Measurements from ENCODE around the gene UBE2E2.

The UBE2E2 gene

GRCh38 chr3:23276913-23277658 lies 74.0 kb downstream of the UBE2E2 start:
- no peak for DNase-seq (ENCODE audit: low spot score)

DNA sequence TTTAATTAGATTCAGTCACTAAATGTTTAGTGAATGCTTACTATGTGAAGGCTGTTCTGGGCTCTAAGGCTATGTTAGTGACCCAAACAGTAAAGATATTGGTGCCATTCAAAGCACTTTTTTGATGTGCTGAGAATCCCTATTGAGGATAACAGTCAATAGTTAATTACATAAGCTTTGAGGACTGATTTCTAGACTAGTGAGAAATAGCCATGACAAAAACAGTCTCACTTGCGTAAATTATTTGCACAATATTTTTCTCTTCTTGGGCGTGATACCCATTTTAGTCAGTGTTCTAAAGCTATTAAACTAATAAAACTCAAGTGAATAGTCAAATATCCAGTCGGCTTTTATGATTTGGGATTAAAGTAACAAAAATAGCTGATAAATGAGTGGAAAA lies 74.6 kb downstream of the UBE2E2 start:
- DNase-seq (ENCODE audit: low spot score): no peak

DNA sequence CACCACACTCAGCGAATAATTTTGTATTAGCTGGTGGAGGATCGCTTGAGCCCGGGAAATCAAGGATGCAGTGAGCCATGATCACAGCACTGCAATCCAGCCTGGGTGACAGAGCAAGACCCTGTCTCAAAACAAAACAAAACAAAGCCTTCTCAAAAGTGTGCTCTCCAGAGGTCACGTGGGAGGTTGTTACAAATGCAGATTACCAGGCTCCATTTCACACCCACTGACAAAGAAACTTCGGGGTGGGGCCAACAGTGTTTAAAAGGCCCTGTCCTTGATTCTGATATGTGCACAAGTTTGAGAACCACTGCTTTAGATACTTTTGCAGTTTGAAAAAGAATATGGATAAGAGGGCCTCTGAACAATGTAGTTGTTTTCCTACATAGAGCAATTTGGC lies 80.5 kb downstream of the UBE2E2 start:
- DNase-seq (ENCODE audit: low spot score): no peak

DNA sequence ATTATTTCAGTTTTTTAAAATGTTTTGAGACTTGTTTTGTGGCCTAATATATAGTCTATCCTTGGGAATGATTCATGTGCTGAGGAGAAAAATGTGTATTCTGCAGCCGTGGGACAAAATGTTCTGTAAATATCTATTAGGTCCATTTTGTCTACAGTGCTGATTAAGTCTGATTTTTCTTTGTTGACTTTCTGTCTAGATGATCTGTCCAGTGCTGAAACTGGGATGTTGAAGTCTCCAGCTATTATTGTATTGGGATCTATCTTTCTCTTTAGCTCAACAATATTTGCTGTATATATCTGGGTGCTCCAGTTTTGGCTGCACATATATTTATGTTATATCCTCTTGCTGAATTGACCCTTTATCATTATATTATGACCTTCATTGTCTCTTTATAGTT lies 85.2 kb downstream of the UBE2E2 start:
- DNase-seq (ENCODE audit: low spot score): no peak

- no peak for DNase-seq (ENCODE audit: low spot score)
Observed at GRCh38 chr3:23288715-23289114, 85.6 kb downstream of the UBE2E2 start.

DNA sequence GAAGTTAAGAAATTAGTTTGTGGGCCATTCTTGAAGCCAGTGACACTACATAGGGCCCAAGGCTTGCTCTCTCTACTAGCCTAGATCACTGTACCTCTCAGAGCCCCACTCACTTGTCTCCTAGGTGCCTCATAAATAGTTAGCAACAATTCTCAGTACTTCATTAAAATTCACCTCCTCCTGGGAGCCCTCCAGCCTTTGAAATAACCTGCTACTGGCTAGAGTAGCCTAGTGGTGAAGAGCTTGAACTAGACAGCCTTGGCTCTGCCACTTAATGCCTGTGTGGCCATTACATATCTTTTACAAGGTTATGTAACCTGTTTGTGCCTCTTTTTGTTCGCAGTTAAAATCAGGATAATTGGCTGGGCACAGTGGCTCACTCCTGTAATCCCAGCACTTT lies 89.3 kb downstream of the UBE2E2 start:
- DNase-seq (ENCODE audit: low spot score): no peak

GRCh38 chr3:23294770-23295387 lies 91.8 kb downstream of the UBE2E2 start:
- no peak for DNase-seq (ENCODE audit: low spot score)

DNA sequence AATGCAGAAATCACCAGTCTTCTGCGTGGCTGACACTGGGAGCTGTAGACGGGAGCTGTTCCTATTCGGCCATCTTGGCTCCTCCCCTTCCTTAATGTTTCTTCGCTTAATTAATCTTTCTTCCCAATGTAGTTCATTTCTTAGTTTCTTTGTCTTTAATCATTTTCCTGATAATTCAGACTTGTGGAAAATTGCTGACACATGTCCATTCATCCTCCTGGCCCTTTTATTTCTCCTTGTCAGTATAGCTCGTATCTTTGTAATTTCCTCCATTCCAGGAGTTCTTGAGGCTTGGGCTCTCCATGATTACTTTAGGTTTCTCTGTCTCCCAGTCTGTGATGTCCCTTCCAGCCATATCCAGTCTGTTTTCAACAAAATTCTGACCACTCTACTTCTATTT lies 98.7 kb downstream of the UBE2E2 start:
- no peak for DNase-seq (ENCODE audit: low spot score)

DNA sequence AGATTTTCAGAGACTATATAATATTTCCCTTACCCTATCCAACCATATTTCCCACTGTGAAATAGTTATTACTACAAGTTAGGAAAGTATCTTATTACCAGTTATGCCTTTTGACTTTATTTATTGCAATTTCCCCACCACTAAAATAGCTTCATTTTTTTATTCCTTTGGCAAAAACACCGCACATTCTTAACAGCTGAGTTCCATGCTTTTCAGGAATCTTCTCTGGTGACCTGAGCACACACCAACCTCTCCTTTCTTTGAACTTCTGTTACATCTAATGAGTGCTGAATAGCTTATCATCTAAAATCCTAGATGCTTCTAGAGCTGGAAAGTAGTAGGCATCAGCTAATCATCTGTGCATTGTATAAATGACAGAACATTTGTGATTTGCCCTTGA lies 99.1 kb downstream of the UBE2E2 start:
- no peak for DNase-seq (ENCODE audit: low spot score)

DNA sequence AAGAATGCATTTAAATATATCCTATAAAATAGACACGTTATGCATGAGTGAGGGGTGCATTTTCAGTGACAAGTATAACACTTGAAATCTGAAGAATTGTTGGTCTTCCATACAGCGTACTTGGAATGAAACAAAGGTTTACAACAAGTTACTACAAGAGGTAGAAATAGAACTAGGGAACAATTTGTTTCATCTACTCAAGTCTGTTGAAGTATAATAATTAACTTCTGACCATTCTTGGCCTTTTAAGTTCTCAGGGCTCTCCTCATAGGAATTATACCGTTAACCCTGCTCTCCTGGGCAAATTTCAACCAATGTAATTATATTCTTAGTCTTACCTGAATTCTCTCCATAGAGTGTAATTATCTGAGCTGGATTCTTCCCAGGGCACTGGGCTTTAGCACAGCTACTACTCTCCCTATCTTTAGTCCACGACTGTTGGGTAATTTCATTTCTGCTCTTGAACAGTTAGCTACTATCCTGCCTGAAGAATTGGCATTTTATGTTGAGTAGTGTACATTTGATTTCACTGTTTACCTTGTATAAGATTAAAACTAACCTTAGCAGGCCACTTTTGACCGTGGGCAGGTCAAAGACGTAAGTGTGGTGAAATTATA lies 100.6 kb downstream of the UBE2E2 start:
- peak; percentile 17 for DNase-seq (ENCODE audit: low spot score)

DNA sequence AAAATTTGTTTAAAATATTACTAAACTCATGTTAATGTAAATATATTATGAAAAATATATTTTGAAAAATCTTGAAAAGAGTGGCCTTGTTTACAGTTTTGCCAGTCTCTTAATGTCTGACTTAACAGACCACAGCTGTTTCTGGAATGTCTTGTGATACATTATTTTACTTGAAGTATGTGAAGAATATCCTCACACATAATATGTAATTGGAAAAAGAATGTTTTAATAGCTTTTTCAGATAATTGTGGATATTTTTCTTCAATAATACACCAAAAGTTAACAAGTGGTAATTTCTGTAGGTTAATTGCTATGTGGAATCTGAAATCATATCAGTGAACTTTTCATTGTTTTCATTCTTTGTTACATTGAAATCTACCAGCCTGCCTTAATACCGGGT lies 101.3 kb downstream of the UBE2E2 start:
- DNase-seq (ENCODE audit: low spot score): no peak

GRCh38 chr3:23308986-23309625 lies 106.0 kb downstream of the UBE2E2 start:
- peak; percentile 45 for DNase-seq (ENCODE audit: low spot score)

DNA sequence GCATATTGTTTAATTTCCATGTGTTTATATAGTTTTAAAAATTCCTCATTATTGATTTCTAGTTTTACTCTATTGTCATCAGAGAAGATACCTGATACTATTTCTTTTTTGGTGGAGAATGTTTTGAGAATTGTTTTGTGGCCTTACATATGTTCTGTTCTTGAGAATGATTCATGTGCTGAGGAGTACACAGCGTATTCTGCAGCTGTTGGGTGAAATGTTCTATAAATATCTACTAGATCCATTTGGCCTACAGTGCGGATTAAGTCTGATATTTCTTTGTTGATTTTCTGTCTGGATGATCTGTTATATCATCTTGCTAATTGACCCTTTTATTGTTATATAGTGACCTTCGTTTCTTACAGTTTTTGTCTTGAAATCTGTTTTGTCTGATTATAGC lies 109.7 kb downstream of the UBE2E2 start:
- DNase-seq (ENCODE audit: low spot score): no peak

DNA sequence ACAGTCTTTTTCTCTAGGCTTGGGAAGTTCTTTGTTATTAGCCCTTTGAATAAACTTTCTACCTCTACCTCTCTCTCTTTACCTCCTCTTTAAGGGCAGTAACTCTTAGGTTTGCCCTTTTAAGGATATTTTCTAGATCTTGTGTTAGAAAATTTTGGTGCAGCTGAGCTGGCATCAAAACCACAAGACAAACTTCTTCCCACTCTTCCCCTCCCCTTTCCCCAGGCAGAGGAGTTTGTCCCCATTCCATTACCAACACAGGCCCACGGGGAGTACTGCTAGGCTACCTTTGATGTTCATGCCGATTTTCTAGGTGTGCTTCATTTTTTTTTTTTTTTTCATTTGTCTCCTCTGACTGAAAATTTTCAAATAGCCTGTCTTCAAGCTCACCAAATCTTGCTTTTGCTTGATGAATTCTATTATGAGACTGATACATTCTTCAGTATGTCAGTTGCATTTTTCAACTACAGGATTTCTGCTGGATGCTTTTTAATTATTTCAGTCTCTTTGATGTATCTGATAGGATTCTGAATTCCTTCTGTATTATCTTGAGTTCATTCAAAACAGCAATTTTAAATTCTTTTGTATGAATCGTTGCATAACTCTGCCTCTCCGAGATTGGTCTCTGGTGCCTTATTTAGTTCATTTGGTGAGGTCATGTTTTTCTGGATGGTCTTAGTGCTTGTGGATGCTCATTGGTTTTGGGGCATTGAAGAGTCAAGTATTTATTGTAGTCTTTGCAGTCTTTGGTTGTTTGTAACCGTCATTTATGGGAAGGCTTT lies 112.0 kb downstream of the UBE2E2 start:
- no peak for DNase-seq (ENCODE audit: low spot score)

GRCh38 chr3:23316924-23317323 lies 113.8 kb downstream of the UBE2E2 start:
- DNase-seq (ENCODE audit: low spot score): no peak

DNA sequence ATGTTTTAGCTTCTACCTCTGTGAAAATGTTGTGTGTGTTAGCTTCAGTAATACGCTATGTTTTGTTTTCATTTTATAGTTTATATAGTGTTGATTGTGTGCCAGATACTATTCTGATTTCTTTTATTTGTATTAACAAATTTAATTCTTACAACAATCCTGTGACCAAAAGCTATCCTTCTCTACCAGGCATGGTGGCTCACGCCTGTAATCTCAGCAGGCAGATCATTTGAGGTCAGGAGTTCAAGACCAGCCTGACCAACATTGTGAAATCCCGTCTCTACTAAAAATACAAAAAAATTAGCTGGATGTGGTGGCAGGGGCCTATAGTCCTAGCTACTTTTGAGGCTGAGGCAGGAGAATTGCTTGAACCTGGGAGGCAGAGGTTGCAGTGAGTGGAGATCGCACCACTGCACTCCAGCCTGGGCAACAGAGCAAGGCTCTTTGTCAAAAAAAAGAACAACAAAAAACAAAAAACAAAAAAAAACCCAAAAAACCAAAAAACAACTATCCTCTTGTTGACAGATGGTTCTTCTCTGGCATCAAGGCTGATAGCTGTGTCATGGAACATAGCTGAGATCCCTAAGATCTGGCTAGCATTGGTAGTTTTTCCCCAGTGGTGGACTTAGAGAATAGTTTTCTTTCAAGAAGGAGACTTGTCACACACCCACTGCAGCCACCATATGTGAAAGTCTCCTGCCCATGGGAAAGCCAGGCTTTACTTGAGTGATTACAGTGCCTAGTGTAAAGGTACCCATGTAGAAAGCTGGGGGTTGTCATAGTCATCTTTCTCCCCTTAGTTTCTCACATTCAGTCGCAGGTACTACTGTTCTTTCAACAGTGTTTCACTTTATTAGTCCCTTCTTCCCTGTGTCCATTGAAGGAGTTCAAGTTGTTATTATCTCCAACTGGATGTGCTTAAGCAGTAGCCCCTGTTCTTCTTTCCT lies 116.5 kb downstream of the UBE2E2 start:
- DNase-seq (ENCODE audit: low spot score): no peak

DNA sequence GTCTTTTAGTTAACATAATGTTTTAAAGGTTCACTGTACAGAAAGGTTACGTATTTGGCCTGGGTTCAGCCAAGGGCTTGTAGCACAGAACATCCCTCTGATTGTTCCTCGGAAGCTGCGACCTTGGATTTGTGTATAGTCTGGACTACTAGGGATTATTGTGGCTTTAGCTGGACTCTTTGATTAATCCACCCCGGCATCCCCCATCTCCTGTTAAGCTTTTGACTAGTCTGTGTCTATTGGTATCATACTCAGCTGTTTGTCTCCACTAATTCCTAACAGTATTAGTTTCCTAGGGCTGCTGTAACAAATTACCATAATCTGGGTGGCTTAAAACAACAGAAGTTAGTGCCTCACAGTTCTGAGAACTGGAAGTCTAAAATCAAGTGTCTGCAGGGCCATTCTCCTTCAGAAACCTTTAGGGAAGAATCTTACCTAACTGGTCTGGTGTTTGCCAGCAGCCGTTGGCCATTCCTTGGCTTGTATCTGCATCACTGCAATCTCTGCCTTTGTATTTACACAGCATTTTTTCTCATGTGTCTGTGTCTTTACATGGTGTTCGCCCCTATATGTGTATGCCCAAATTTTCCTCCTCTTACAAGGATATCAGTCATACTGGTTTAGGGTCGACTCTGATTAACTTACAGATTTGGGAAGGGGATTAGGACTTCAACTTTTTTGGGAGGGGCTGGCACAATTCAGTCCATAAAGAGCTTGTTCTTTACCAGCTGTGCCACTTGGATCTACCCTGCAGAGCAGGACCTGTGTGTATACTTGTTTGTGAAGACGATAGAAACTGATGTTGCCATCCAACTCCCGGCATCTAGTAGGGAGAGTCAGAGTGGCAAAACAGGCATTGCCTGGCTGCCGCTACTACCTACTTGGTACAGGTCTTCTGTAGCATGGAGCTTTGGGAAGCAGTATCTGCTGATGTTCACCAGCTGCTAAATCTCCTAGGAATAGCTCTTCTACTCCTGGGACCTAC lies 117.8 kb downstream of the UBE2E2 start:
- no peak for DNase-seq (ENCODE audit: low spot score)

DNA sequence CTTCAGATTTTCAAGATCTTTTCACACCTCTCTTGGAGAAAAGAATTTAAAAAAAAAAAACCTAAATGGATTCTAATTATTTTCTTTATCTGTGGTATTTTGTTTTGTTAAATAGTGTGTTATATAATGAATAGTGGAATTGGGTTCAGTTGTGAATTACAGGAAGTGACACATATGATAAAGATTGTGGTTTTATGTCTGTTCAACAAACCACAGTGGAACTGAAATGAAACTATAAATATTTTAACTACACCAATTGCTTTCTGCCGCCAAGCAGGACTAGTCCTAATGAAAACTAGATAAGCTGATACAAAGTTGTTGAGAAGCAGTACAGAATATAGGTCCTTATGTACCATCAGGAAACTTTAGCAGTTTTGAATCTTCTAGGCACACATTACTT lies 121.6 kb downstream of the UBE2E2 start:
- DNase-seq (ENCODE audit: low spot score): peak; percentile 50

DNA sequence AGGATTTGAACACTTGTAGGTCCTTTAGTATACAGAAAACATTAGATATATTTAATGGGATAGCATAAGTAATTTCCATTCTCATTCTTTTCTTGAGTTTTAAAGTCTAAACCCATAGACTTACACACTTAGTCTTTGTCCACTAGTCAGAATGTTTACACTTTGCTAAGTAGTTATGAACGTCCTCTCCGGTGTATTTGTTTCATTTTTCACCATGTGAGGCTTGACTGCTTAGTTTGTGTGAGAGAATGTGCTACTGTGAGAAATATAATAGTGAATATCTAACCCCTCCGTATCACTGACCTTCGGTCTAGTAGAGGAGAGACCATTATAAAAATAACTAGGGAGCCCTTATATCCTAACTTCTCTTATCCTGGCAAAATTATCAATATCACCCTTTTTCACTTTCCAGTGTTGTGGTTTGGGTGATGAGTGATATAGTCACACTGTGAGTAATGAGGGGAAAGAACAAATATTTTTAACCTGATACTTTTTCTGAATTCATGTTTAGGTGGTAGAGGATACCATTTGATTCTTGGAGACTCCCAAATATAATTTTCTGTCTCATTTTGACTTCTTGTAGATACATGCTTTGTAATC lies 122.4 kb downstream of the UBE2E2 start:
- peak; percentile 47 for DNase-seq (ENCODE audit: low spot score)

Data from kidney tubule cell (primary cell).